H1 (cell line): ENCODE data around the gene IFIT1.
"Not testable (repeated sequence)": the region's sequence is repeated elsewhere in the genome, so short reads cannot be mapped to it uniquely, and the experiment has no call there.

ENCODE experiments used
- MAX ChIP-seq: IDR thresholded peaks from 2 replicates; pipeline ENCODE4 v1.6.1; 2012; ENCODE audit warnings: inconsistent platforms
- TAF1 ChIP-seq: IDR thresholded peaks from 2 replicates; pipeline ENCODE4 v1.6.1; 2011; ENCODE audit warnings: mild to moderate bottlenecking, low read depth, low read length

GRCh38 chr10:89391226-89391576, 1.2 kb upstream of the IFIT1 start:
- TF ChIP-seq MAX, TAF1: not testable (repeated sequence)
